Ishikawa (cell line): ENCODE results near the gene TMIE.

Source experiments
- CEBPB ChIP-seq: IDR thresholded peaks from 2 replicates; pipeline ENCODE4 v1.6.1; 2012
- CREB1 ChIP-seq: IDR thresholded peaks from 2 replicates; pipeline ENCODE4 v1.6.1; 2012; ENCODE audit warnings: low read depth
- EGR1 ChIP-seq: IDR thresholded peaks from 2 replicates; pipeline ENCODE4 v1.6.1; 2012
- EP300 ChIP-seq: IDR thresholded peaks from 2 replicates; pipeline ENCODE4 v1.6.1; 2012; ENCODE audit warnings: borderline replicate concordance
- FOXM1 ChIP-seq: IDR thresholded peaks from 2 replicates; pipeline ENCODE4 v1.6.1; 2012; ENCODE audit warnings: low read depth, borderline replicate concordance
- MAX ChIP-seq: IDR thresholded peaks from 2 replicates; pipeline ENCODE4 v1.6.1; 2012
- NFIC ChIP-seq: IDR thresholded peaks from 2 replicates; pipeline ENCODE4 v1.6.1; 2012
- RAD21 ChIP-seq: IDR thresholded peaks from 2 replicates; pipeline ENCODE4 v1.6.1; 2012; ENCODE audit warnings: low read depth
- TAF1 ChIP-seq: IDR thresholded peaks from 2 replicates; pipeline ENCODE4 v1.6.1; 2012; ENCODE audit warnings: low read depth, mild to moderate bottlenecking
- TCF12 ChIP-seq: IDR thresholded peaks from 2 replicates; pipeline ENCODE4 v1.6.1; 2012; ENCODE audit warnings: low read depth
- TEAD4 ChIP-seq: IDR thresholded peaks from 2 replicates; pipeline ENCODE4 v1.6.1; 2012
- USF1 ChIP-seq: IDR thresholded peaks from 2 replicates; pipeline ENCODE4 v1.6.1; 2012
- YY1 ChIP-seq: IDR thresholded peaks from 2 replicates; pipeline ENCODE4 v1.6.1; 2012; ENCODE audit warnings: low read depth
- ZBTB7A ChIP-seq: IDR thresholded peaks from 2 replicates; pipeline ENCODE4 v1.6.1; 2012; ENCODE audit warnings: low read depth
- TF ChIP-seq, protein P1 (sequence below): IDR thresholded peaks from 2 replicates; pipeline ENCODE4 v1.6.1; 2012; ENCODE audit warnings: low read depth, mild to moderate bottlenecking

Gene TMIE

GRCh38 chr3:46713050-46713897 is 12.1 kb downstream of the TMIE start:
- TF ChIP-seq ZBTB7A = no peak
- TF ChIP-seq NFIC = no peak
- TF ChIP-seq MAX = no peak
- no peak for TF ChIP-seq CREB1

DNA sequence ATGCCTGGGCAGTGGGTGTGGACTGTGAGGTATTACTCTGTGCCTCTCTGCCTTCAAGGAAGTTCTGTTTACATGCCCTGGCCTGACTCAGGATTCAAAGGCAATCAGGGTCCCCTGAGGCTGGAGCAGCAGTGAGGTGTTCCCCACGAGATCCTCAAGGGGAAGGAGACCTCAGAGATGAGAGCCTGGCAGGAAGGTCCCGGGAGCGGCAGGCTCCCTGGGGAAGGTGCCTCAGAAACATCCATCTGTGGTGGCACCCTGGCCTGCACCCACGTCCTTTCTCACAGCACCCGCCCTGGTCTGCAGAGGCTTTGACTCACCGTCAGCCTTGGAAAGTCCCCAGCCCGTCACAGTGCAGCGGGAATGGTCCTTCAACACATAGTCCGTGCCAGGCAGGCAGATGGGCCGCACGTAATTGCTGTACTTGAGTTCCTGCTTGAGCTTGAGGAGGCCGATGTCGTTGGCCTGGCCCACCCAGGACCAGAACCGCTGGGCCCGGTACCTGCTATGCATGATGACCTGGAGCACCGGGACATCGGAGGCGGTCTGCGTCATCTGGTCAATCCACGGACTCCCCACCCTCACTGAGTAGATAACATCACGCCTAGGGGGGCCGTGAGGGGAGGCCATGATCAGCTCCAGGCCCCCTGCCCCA is 12.8 kb downstream of the TMIE start:
- TF ChIP-seq NFIC (no peak), YY1 (no peak), MAX (no peak), FOXM1 (no peak), CEBPB (no peak)
- TF ChIP-seq, protein P1, sequence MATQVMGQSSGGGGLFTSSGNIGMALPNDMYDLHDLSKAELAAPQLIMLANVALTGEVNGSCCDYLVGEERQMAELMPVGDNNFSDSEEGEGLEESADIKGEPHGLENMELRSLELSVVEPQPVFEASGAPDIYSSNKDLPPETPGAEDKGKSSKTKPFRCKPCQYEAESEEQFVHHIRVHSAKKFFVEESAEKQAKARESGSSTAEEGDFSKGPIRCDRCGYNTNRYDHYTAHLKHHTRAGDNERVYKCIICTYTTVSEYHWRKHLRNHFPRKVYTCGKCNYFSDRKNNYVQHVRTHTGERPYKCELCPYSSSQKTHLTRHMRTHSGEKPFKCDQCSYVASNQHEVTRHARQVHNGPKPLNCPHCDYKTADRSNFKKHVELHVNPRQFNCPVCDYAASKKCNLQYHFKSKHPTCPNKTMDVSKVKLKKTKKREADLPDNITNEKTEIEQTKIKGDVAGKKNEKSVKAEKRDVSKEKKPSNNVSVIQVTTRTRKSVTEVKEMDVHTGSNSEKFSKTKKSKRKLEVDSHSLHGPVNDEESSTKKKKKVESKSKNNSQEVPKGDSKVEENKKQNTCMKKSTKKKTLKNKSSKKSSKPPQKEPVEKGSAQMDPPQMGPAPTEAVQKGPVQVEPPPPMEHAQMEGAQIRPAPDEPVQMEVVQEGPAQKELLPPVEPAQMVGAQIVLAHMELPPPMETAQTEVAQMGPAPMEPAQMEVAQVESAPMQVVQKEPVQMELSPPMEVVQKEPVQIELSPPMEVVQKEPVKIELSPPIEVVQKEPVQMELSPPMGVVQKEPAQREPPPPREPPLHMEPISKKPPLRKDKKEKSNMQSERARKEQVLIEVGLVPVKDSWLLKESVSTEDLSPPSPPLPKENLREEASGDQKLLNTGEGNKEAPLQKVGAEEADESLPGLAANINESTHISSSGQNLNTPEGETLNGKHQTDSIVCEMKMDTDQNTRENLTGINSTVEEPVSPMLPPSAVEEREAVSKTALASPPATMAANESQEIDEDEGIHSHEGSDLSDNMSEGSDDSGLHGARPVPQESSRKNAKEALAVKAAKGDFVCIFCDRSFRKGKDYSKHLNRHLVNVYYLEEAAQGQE = no peak

GRCh38 chr3:46714728-46715506 is 13.7 kb downstream of the TMIE start:
- TF ChIP-seq YY1 (no peak), FOXM1 (no peak)

GRCh38 chr3:46715507-46716175 is 14.4 kb downstream of the TMIE start:
- TF ChIP-seq FOXM1 (no peak), CEBPB (no peak), TAF1 (no peak), NFIC (no peak), USF1 (no peak), TCF12 (no peak), MAX (no peak), EGR1 (no peak), YY1 (no peak), TEAD4 (no peak), ZBTB7A (no peak), EP300 (no peak), RAD21 (no peak), CREB1 (no peak)
- TF ChIP-seq, protein P1 = no peak

DNA sequence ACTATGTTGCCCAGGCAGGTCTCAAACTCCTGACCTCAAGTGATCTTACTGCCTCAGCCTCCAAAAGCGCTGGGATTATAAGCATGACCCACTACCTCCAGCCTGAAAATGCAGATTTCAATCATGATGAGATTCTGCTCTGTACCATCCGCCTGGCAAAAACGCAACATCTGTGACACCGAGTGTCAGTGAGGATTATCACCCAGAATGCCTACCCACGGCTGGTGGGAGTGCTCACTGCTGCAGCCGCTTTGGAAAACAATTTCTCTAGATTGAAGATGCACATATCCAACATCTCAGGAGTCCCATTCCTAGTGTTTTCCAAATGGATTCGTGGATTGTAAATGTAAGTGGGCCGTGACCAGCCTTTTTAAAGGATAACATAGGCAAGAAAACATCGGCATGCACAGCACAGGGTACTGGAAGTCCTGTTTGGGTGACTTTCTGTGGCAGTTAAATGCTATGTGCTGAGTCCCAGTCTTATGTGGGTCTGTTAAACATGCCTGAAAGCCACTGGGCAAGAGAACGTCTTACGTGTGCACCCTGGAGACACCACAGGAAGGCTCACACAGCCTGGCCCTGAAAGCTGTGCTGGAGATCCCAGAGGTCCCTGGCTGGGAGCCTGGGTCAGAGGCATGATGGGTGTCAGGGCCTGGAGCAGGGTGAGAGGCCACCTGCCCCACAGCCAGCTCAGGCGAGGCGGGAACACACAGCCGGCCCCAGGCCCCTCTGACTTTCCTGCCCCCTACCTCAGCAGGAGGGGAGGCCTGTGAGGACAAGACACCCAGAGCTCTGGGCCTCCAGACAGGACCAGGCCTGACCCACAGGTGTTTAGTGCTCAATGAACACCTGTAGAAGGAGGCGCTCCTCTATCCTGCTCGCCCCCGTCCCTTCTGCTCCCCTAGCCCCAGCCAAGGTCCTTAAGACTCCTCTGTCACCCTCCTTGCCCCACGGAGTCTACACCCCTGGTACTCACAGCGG is 15.6 kb downstream of the TMIE start:
- TF ChIP-seq, protein P1 = no peak
- TF ChIP-seq MAX (no peak), ZBTB7A (no peak), FOXM1 (no peak), TCF12 (no peak), TAF1 (no peak), CREB1 (no peak), TEAD4 (no peak), EGR1 (no peak), CEBPB (no peak)
